ENCODE measurements around the gene CASK.
A peak's percentile ranks its signal among the peaks of the same experiment; 100 is the strongest.

Gene CASK

GRCh38 chrX:41482154-41482850, 441.1 kb downstream of the CASK start:
- TF ChIP-seq CTCF (IDR thresholded peaks at IDR 0.05; ENCODE audit: low read depth, low read length, missing control alignments): no peak
- no peak for DNase-seq (ENCODE audit: extremely low read depth, low read depth)
- no peak overlapping the region for H3K4me3 ChIP-seq (replicated peaks; ENCODE audit: low read depth, low read length)

- DNase-seq (ENCODE audit: extremely low read depth, low read depth): no peak
- TF ChIP-seq CTCF (IDR thresholded peaks at IDR 0.05; ENCODE audit: low read depth, low read length, missing control alignments): peak; percentile 39
- no peak overlapping the region for H3K4me3 ChIP-seq (replicated peaks; ENCODE audit: low read depth, low read length)
Observed at GRCh38 chrX:41481264-41482109, 441.9 kb downstream of the CASK start.

GRCh38 chrX:41480508-41481260, 442.7 kb downstream of the CASK start:
- DNase-seq (ENCODE audit: extremely low read depth, low read depth): no peak
- H3K4me3 ChIP-seq (replicated peaks; ENCODE audit: low read depth, low read length): no peak overlapping the region
- TF ChIP-seq CTCF (IDR thresholded peaks at IDR 0.05; ENCODE audit: low read depth, low read length, missing control alignments): no peak

GRCh38 chrX:41478381-41478911, 444.9 kb downstream of the CASK start:
- no peak for DNase-seq (ENCODE audit: extremely low read depth, low read depth)
- TF ChIP-seq CTCF (IDR thresholded peaks at IDR 0.05; ENCODE audit: low read depth, low read length, missing control alignments): no peak
- H3K4me3 ChIP-seq (replicated peaks; ENCODE audit: low read depth, low read length): no peak overlapping the region

GRCh38 chrX:41475591-41476241, 447.6 kb downstream of the CASK start:
- no peak overlapping the region for H3K4me3 ChIP-seq (replicated peaks; ENCODE audit: low read depth, low read length)
- TF ChIP-seq CTCF (IDR thresholded peaks at IDR 0.05; ENCODE audit: low read depth, low read length, missing control alignments): no peak
- DNase-seq (ENCODE audit: extremely low read depth, low read depth): no peak

- no peak for TF ChIP-seq CTCF (IDR thresholded peaks at IDR 0.05; ENCODE audit: low read depth, low read length, missing control alignments)
- no peak overlapping the region for H3K4me3 ChIP-seq (replicated peaks; ENCODE audit: low read depth, low read length)
- no peak for DNase-seq (ENCODE audit: extremely low read depth, low read depth)
Observed at GRCh38 chrX:41475191-41475590, 448.2 kb downstream of the CASK start.
